Prostate gland (tissue), 2 donors: ENCODE measurements around the gene CLK4. TPM values are rescaled to one million over a fixed set of nuclear protein-coding genes. Genes with fewer than 3 reads are reported as not detected.

ENCODE experiments used
- DNase-seq: peaks from one replicate; pipeline ENCODE4 v3.0.0-alpha.2; 2019; ENCODE audit warnings: low spot score
- H3K27ac ChIP-seq, 2 donors: fragments of 200-600 bp; sonication (generic); 2 replicates each; pipeline ENCODE4 v1.5.1; 2017 to 2019
- H3K27me3 ChIP-seq: fragments of 200-600 bp; sonication (generic); replicated peaks from 2 replicates; pipeline ENCODE4 v1.5.1; 2019; ENCODE audit not compliant: insufficient read depth
- H3K36me3 ChIP-seq, 2 donors: fragments of 200-600 bp; sonication (generic); 1 replicate in 1 of 2; 2 replicates in 1 of 2; pipeline versions ENCODE4 v1.5.1 to v1.8.1; 2017 to 2019
- H3K4me1 ChIP-seq: fragments of 200-600 bp; sonication (generic); replicated peaks from 2 replicates; pipeline ENCODE4 v1.5.1; 2019
- H3K4me3 ChIP-seq, 2 donors: fragments of 200-600 bp; sonication (generic); 2 replicates each; pipeline ENCODE4 v1.5.1; 2017 to 2019
- H3K9me3 ChIP-seq: fragments of 200-600 bp; sonication (generic); 2 replicates; pipeline ENCODE4 v1.5.1; 2017
- CTCF ChIP-seq, 4 experiments: fragments of 200-600 bp in 2 of 4; fragments of 450-650 bp in 2 of 4; sonication (generic) in 2 of 4; IDR thresholded peaks; 1 replicate in 3 of 4; 2 replicates in 1 of 4; pipeline ENCODE4 v1.5.1; 2016 to 2019; ENCODE audit warnings: antibody characterized with exemption in 4 of 4, mild to moderate bottlenecking in 2 of 4, moderate library complexity in 2 of 4
- POLR2A ChIP-seq: fragments of 450-650 bp; IDR thresholded peaks from one replicate; pipeline ENCODE4 v1.6.1; 2016; ENCODE audit warnings: antibody characterized with exemption, mild to moderate bottlenecking
- POLR2AphosphoS5 ChIP-seq: sonication (generic); formaldehyde crosslinking; IDR thresholded peaks from one replicate; pipeline ENCODE4 v1.6.1; 2017; ENCODE audit warnings: antibody characterized with exemption
- WGBS: methylation state at CpG from one replicate; pipeline ENCODE4 v1.1.5; 2018; 5-methylcytosine and 5-hydroxymethylcytosine counted together
- intact Hi-C: fragments of 100-400 bp; cut with DNase I; formaldehyde crosslinking; loops from one replicate; pipeline ENCODE4 v1.14.2; 2022
- total RNA-seq, 2 donors: library from RNA; depleted of rRNA; stranded (reverse); fragments of >200 nt; gene quantifications; one replicate each; pipeline ENCODE4 v1.1.0, GENCODE V29; 2016

Gene CLK4
- total RNA-seq, 2 donors from 2014 or later: 26.7 to 39.0 TPM

GRCh38 chr5:178557416-178557815 lies 69.4 kb downstream of the CLK4 start:
- DNase-seq: no peak
- intact Hi-C loops: no loop called here
- H3K27ac ChIP-seq: no peak overlapping the region
- 100% methylated on average over 9 of the region's 11 CpGs for WGBS
- no peaks in the 10 kb centered on the region for H3K4me1 ChIP-seq
- H3K36me3 ChIP-seq: no peaks in the 10 kb centered on the region
- no peaks in the 10 kb centered on the region for H3K27me3 ChIP-seq
- no peak overlapping the region for H3K4me3 ChIP-seq
- TF ChIP-seq CTCF (IDR thresholded peaks at IDR 0.05): no peak
- TF ChIP-seq POLR2A: no peak
- no peak for TF ChIP-seq POLR2AphosphoS5
- H3K9me3 ChIP-seq: no peaks in the 10 kb centered on the region

- H3K27ac ChIP-seq: no peak overlapping the region
- TF ChIP-seq POLR2AphosphoS5 (no peak), CTCF (IDR thresholded peaks at IDR 0.05) (no peak), POLR2A (no peak)
- no peak for DNase-seq
- no peak overlapping the region for H3K4me3 ChIP-seq
- no peaks in the 10 kb centered on the region for H3K36me3 ChIP-seq
- WGBS: 88% methylated on average over 14 of the region's 14 CpGs
- H3K9me3 ChIP-seq: no peaks in the 10 kb centered on the region
- H3K4me1 ChIP-seq: no peaks in the 10 kb centered on the region
- intact Hi-C loops: no loop called here
- H3K27me3 ChIP-seq: no peaks in the 10 kb centered on the region
Measured at GRCh38 chr5:178555771-178556211, 71.1 kb downstream of the CLK4 start.

GRCh38 chr5:178555005-178555404 lies 71.8 kb downstream of the CLK4 start:
- no peak overlapping the region for H3K27ac ChIP-seq
- TF ChIP-seq POLR2A: no peak
- TF ChIP-seq POLR2AphosphoS5: no peak
- TF ChIP-seq CTCF (IDR thresholded peaks at IDR 0.05): no peak
- no peaks in the 10 kb centered on the region for H3K36me3 ChIP-seq
- no peaks in the 10 kb centered on the region for H3K4me1 ChIP-seq
- no peaks in the 10 kb centered on the region for H3K9me3 ChIP-seq
- WGBS: 95% methylated on average over 7 of the region's 7 CpGs
- no peak overlapping the region for H3K4me3 ChIP-seq
- H3K27me3 ChIP-seq: no peaks in the 10 kb centered on the region
- no peak for DNase-seq
- intact Hi-C loops: no loop called here

GRCh38 chr5:178554311-178554710 lies 72.5 kb downstream of the CLK4 start:
- WGBS: 96% methylated on average over 11 of the region's 11 CpGs

More at GRCh38 chr5:178554311-178554710, 72.5 kb downstream of the CLK4 start:
- no peaks in the 10 kb centered on the region for H3K36me3 ChIP-seq
- H3K4me3 ChIP-seq: no peak overlapping the region
- no peak for DNase-seq
- no peak overlapping the region for H3K27ac ChIP-seq
- H3K27me3 ChIP-seq: no peaks in the 10 kb centered on the region
- H3K4me1 ChIP-seq: no peaks in the 10 kb centered on the region
- H3K9me3 ChIP-seq: no peaks in the 10 kb centered on the region
- intact Hi-C loops: no loop called here
- TF ChIP-seq CTCF (IDR thresholded peaks at IDR 0.05) (no peak), POLR2A (no peak), POLR2AphosphoS5 (no peak)
